Progenitor cell of endocrine pancreas (in vitro differentiated cells): ENCODE data around the gene DCLK2. TPM values are rescaled to one million over a fixed set of nuclear protein-coding genes. Genes with fewer than 3 reads are reported as not detected.

ENCODE experiments used
- DNase-seq: peaks from one replicate; pipeline ENCODE4 v3.0.0; 2021; ENCODE audit warnings: low spot score; ENCODE audit not compliant: unreplicated experiment
- H3K27ac Mint-ChIP-seq: 2 replicates; pipeline ENCODE4 v1.8.0; 2021; ENCODE audit warnings: mild to moderate bottlenecking, moderate library complexity, mixed read lengths
- H3K27me3 Mint-ChIP-seq: 2 replicates; pipeline ENCODE4 v1.8.0; 2021; ENCODE audit warnings: mixed read lengths
- H3K36me3 Mint-ChIP-seq: 2 replicates; pipeline ENCODE4 v1.8.0; 2022; ENCODE audit warnings: mixed read lengths; ENCODE audit not compliant: insufficient read depth
- H3K4me1 Mint-ChIP-seq: 2 replicates; pipeline ENCODE4 v1.8.0; 2021; ENCODE audit warnings: low read depth, mixed read lengths
- H3K4me3 Mint-ChIP-seq: 2 replicates; pipeline ENCODE4 v1.8.0; 2021; ENCODE audit warnings: low read depth, mild to moderate bottlenecking, moderate library complexity, mixed read lengths
- H3K9me3 Mint-ChIP-seq: 2 replicates; pipeline ENCODE4 v1.8.0; 2021; ENCODE audit warnings: low read depth, mixed read lengths
- CTCF ChIP-seq: fragments of 200-600 bp; sonication (generic); IDR thresholded peaks from one replicate; pipeline ENCODE4 v1.5.0; 2021; ENCODE audit warnings: antibody characterized with exemption, mild to moderate bottlenecking; ENCODE audit not compliant: unreplicated experiment
- total RNA-seq: library from RNA; stranded (reverse); gene quantifications from 2 replicates; pipeline ENCODE4 v1.2.1, GENCODE V29; 2021

DCLK2 gene
- total RNA-seq, 1 donor from 2014 or later, result 7.2 TPM

- no peak for DNase-seq
- H3K4me1 Mint-ChIP-seq, result no peaks in the 10 kb centered on the region
- no peak overlapping the region for H3K27ac Mint-ChIP-seq
- H3K9me3 Mint-ChIP-seq, result no peaks in the 10 kb centered on the region
- peaks cover 1% of the 10 kb centered on the region for H3K36me3 Mint-ChIP-seq
- H3K4me3 Mint-ChIP-seq, result no peak overlapping the region
- no peak for TF ChIP-seq CTCF
- H3K27me3 Mint-ChIP-seq, result no peaks in the 10 kb centered on the region
Measured at GRCh38 chr4:150305995-150306394, 227.8 kb downstream of the DCLK2 start.

GRCh38 chr4:150306719-150307118, 228.5 kb downstream of the DCLK2 start:
- no peak for DNase-seq
- peaks cover 1% of the 10 kb centered on the region for H3K36me3 Mint-ChIP-seq
- H3K4me3 Mint-ChIP-seq, result no peak overlapping the region
- no peaks in the 10 kb centered on the region for H3K9me3 Mint-ChIP-seq
- no peak for TF ChIP-seq CTCF
- H3K4me1 Mint-ChIP-seq, result no peaks in the 10 kb centered on the region
- no peak overlapping the region for H3K27ac Mint-ChIP-seq
- no peaks in the 10 kb centered on the region for H3K27me3 Mint-ChIP-seq
